Measurements from ENCODE around the gene CHN2. TPM values are rescaled to one million over a fixed set of nuclear protein-coding genes. Genes with fewer than 3 reads are reported as not detected.

Gene CHN2
- total RNA-seq, 1 experiment from 2014 or later: 7.7 TPM

DNA sequence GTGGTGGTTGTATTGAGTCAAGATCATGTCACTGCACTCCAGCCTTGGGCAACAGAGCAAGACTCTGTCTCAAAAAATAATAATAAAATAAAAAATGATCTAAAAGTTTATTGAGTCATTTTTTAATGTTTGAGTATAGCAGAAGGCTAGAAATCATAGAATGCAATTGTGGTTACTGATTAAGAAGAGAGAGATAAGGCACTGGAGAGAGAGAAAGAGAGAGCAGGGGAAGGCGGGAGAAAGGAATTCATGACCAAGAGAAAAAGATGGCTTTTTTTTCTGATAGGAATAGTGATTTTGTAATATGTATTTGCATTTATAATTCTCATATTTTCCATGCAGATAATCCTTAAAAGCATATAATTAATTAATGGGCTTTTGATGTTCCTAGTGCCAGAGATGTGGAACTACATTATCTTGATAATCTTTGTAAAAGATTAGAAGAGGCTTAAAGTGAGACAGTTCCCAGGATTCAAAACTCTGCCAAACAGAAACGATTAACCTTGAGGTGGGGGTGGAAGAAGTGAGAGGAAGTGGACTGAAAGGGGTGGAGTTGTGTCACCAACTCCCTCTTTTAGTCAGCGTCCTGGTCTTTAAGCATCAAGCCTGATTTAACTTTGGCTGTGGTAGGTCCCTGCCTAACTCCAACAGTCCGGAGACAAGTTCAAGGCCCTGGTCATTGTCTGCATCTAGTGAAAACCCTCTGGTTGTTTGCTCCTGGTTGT is 76.2 kb downstream of the CHN2 start:
- Histone ChIP-seq H3K36me3 (ENCODE audit: low read depth, low read length) (no peaks in the 10 kb centered on the region), H3K9me2 (replicated peaks; ENCODE audit: low read length) (no peaks in the 10 kb centered on the region), H4K20me1 (ENCODE audit: low read length) (no peaks in the 10 kb centered on the region), H3K4me2 (ENCODE audit: low read length) (peak overlapping the region; percentile 15), H3K79me2 (ENCODE audit: low read length) (no peaks in the 10 kb centered on the region), H3K9ac (ENCODE audit: low read length) (no peak overlapping the region), H3K4me3 (ENCODE audit: low read length) (no peak overlapping the region), H3F3A (ENCODE audit: low read length, unreplicated experiment) (no peaks in the 10 kb centered on the region), H2AFZ (ENCODE audit: low read length) (peak overlapping the region; percentile 19; the same call in 1 of the 2 replicates), H3K4me1 (ENCODE audit: insufficient read depth, low read length) (peaks cover 11% of the 10 kb centered on the region), H3K27me3 (ENCODE audit: low read length) (no peaks in the 10 kb centered on the region), H3K9me3 (ENCODE audit: low read length) (no peaks in the 10 kb centered on the region), H3K27ac (ENCODE audit: low read length) (no peak overlapping the region)
- BruUV-seq (replicated peaks): no TSS peak
- ChIA-PET POLR2A (ENCODE audit: unreplicated experiment) (no interaction called here), CTCF (no interaction called here)
- intact Hi-C loops (cut with micrococcal nuclease): no loop called here
- peak; percentile 48 for ATAC-seq
- TF ChIP-seq, protein P1, sequence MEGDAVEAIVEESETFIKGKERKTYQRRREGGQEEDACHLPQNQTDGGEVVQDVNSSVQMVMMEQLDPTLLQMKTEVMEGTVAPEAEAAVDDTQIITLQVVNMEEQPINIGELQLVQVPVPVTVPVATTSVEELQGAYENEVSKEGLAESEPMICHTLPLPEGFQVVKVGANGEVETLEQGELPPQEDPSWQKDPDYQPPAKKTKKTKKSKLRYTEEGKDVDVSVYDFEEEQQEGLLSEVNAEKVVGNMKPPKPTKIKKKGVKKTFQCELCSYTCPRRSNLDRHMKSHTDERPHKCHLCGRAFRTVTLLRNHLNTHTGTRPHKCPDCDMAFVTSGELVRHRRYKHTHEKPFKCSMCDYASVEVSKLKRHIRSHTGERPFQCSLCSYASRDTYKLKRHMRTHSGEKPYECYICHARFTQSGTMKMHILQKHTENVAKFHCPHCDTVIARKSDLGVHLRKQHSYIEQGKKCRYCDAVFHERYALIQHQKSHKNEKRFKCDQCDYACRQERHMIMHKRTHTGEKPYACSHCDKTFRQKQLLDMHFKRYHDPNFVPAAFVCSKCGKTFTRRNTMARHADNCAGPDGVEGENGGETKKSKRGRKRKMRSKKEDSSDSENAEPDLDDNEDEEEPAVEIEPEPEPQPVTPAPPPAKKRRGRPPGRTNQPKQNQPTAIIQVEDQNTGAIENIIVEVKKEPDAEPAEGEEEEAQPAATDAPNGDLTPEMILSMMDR (conservative IDR thresholded peaks at IDR 0.05; ENCODE audit: low read depth, low read length): no peak
- TF ChIP-seq EZH2phosphoT487 (IDR thresholded peaks at IDR 0.05; ENCODE audit: borderline replicate concordance, low read length): no peak
- no peak for TF ChIP-seq EZH2 (IDR thresholded peaks at IDR 0.05; ENCODE audit: low read length, unreplicated experiment)
- DNase-seq: peak; percentile 15

DNA sequence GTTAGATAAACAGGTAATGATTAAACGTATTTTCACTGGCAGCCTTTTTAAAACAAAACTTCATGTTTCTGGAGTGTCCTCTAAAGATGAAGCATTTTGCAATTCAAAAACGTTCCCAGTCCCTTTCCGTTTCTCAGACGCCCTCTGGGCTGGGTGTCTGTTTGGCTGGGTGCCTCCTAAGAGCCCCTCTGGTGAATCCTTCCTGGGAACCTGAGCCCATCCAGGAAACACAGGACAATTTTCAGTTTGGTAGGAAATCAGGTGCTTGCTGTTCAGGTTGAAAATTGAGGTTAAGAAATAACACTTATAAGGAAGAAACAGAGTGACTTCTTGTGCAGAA is 76.7 kb downstream of the CHN2 start:
- no peak; the same call in 1 of the 2 replicates for ATAC-seq
- intact Hi-C loops (cut with micrococcal nuclease): no loop called here
- CTCF ChIA-PET: no interaction called here

DNA sequence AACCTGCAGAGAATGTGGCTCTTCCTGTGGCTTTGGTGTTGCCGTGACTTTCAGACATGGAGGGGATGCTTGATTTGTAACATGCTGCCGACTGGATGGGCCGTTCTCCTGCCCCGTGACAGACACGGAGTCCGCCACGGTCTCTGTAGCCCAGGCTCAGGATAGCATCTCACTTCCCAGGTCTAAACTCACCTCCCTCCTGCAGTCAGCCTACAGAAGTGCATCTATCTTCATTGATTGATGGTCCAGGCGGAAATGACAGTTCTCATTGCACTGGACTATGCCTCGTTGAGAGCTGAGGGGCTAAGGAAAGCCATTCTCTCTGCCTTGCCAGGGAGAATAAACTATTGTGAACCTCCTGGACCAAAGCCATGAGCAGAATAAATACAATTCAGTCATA is 77.5 kb downstream of the CHN2 start:
- H4K20me1 ChIP-seq (ENCODE audit: low read length): no peaks in the 10 kb centered on the region
- TF ChIP-seq EZH2phosphoT487 (IDR thresholded peaks at IDR 0.05; ENCODE audit: borderline replicate concordance, low read length) (no peak), EZH2 (IDR thresholded peaks at IDR 0.05; ENCODE audit: low read length, unreplicated experiment) (no peak)
- TF ChIP-seq, protein P1 (conservative IDR thresholded peaks at IDR 0.05; ENCODE audit: low read depth, low read length): no peak
- ATAC-seq (no peak), DNase-seq (no peak)
- no peaks in the 10 kb centered on the region for H3K79me2 ChIP-seq (ENCODE audit: low read length)
- H3K9ac ChIP-seq (ENCODE audit: low read length): no peak overlapping the region
- H3F3A ChIP-seq (ENCODE audit: low read length, unreplicated experiment): no peaks in the 10 kb centered on the region
- H3K4me3 ChIP-seq (ENCODE audit: low read length): no peak overlapping the region
- intact Hi-C loops (cut with micrococcal nuclease): no loop called here
- no peak overlapping the region for H3K27ac ChIP-seq (ENCODE audit: low read length)
- no peaks in the 10 kb centered on the region for H3K9me3 ChIP-seq (ENCODE audit: low read length)
- BruUV-seq (replicated peaks): no TSS peak
- no peak overlapping the region for H3K4me2 ChIP-seq (ENCODE audit: low read length)
- H3K4me1 ChIP-seq (ENCODE audit: insufficient read depth, low read length): peaks cover 11% of the 10 kb centered on the region
- ChIA-PET POLR2A (ENCODE audit: unreplicated experiment) (no interaction called here), CTCF (no interaction called here)
- H3K9me2 ChIP-seq (replicated peaks; ENCODE audit: low read length): no peaks in the 10 kb centered on the region
- no peaks in the 10 kb centered on the region for H3K36me3 ChIP-seq (ENCODE audit: low read depth, low read length)
- H3K27me3 ChIP-seq (ENCODE audit: low read length): no peaks in the 10 kb centered on the region
- no peak overlapping the region for H2AFZ ChIP-seq (ENCODE audit: low read length)

More for the DNA sequence above, 76.7 kb downstream of the CHN2 start:
- Histone ChIP-seq H3K79me2 (ENCODE audit: low read length) (no peaks in the 10 kb centered on the region), H3F3A (ENCODE audit: low read length, unreplicated experiment) (no peaks in the 10 kb centered on the region), H4K20me1 (ENCODE audit: low read length) (no peaks in the 10 kb centered on the region), H3K4me1 (ENCODE audit: insufficient read depth, low read length) (peaks cover 11% of the 10 kb centered on the region), H3K36me3 (ENCODE audit: low read depth, low read length) (no peaks in the 10 kb centered on the region), H2AFZ (ENCODE audit: low read length) (peak overlapping the region; percentile 19; the same call in 1 of the 2 replicates), H3K27me3 (ENCODE audit: low read length) (no peaks in the 10 kb centered on the region), H3K4me3 (ENCODE audit: low read length) (no peak overlapping the region), H3K9me2 (replicated peaks; ENCODE audit: low read length) (no peaks in the 10 kb centered on the region), H3K4me2 (ENCODE audit: low read length) (peak overlapping the region; percentile 15), H3K27ac (ENCODE audit: low read length) (no peak overlapping the region), H3K9me3 (ENCODE audit: low read length) (no peaks in the 10 kb centered on the region), H3K9ac (ENCODE audit: low read length) (no peak overlapping the region)
- TF ChIP-seq, protein P1 (conservative IDR thresholded peaks at IDR 0.05; ENCODE audit: low read depth, low read length): no peak
- TF ChIP-seq EZH2 (IDR thresholded peaks at IDR 0.05; ENCODE audit: low read length, unreplicated experiment): no peak
- TF ChIP-seq EZH2phosphoT487 (IDR thresholded peaks at IDR 0.05; ENCODE audit: borderline replicate concordance, low read length): no peak
- DNase-seq: no peak
- POLR2A ChIA-PET (ENCODE audit: unreplicated experiment): no interaction called here
- no TSS peak for BruUV-seq (replicated peaks)
